HG03558 (cell line): ENCODE data around the gene ST3GAL3.

Experiments used
- ATAC-seq: cut with Tn5 transposase; IDR thresholded peaks from one replicate; pipeline ENCODE4 v1.9.1; 2021; ENCODE audit warnings: moderate number of reproducible peaks; ENCODE audit not compliant: unreplicated experiment; ENCODE audit errors: extremely low read depth

Gene ST3GAL3

DNA sequence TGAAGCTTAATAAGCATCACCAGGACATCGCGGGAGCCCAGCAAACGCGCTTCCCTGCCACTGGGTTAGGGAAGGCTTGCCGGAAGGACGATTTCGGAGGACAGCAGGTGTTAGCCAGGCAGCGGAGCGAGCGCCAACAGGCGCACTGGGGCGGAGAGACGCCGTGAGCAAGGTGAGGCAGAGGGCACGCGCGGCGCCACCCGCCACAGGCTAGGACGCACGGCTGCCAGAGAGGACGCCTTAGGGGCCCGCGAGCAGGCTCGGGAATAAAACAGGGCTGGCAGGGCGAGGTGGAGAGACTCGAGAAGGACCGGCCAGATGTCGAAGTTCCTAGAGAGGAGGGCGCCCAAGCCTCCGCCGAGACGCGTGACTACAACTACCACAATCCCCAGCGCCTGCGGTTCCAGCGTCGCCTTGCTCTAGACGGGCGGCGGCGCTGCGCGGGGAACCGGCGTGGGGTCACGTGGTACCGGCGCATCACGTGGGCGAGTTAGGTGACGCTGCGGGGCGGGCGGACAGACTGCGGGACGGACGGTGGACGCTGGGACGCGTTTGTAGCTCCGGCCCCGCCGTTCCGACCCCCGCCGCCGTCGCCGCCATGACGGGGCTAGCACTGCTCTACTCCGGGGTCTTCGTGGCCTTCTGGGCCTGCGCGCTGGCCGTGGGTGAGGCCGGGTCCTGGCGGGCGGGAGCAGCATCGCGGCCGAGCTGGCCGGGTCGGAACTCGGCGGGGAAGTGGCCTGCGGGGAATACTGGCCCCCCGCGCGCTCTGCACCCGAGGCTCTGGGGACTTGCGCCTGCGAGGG, 267.3 kb downstream of the ST3GAL3 start, which contains the start of gene ATP6V0B:
Gene ATP6V0B, plus strand, starts transcription at position 518 of the 806 bp plus-strand sequence. Its CDS starts 81 bp downstream, at position 599.
- ATAC-seq, result no peak

- no peak for ATAC-seq
Observed at GRCh38 chr1:43975249-43975961, 268.1 kb downstream of the ST3GAL3 start.

- ATAC-seq, result no peak
Observed at GRCh38 chr1:43976045-43976444, 268.7 kb downstream of the ST3GAL3 start.

- ATAC-seq, result no peak
Observed at GRCh38 chr1:43976890-43977289, 269.6 kb downstream of the ST3GAL3 start.

GRCh38 chr1:43977376-43978263, 270.3 kb downstream of the ST3GAL3 start:
- no peak for ATAC-seq

- no peak for ATAC-seq
Observed at GRCh38 chr1:43978264-43978550, 270.9 kb downstream of the ST3GAL3 start.

- ATAC-seq, result no peak
Observed at GRCh38 chr1:43978551-43979260, 271.4 kb downstream of the ST3GAL3 start, which contains the start of gene B4GALT2. Gene B4GALT2 (plus strand): TSS chr1:43979210. CDS start chr1:43981161, 1,951 bp downstream.

DNA sequence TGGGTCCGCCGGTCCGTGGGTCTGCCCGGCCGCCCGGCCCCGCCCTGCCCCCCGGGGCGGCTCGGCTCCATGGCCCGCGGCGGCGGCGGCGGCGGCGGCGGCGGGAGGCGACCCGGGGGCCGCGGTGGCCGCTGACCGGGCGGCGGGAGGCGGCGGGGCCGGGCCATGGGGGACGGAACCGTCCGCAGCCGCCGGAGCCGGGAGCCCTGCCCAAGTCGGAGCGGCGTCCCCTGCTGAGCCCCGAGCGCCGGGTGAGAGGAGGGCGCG, 271.9 kb downstream of the ST3GAL3 start:
- no peak for ATAC-seq

DNA sequence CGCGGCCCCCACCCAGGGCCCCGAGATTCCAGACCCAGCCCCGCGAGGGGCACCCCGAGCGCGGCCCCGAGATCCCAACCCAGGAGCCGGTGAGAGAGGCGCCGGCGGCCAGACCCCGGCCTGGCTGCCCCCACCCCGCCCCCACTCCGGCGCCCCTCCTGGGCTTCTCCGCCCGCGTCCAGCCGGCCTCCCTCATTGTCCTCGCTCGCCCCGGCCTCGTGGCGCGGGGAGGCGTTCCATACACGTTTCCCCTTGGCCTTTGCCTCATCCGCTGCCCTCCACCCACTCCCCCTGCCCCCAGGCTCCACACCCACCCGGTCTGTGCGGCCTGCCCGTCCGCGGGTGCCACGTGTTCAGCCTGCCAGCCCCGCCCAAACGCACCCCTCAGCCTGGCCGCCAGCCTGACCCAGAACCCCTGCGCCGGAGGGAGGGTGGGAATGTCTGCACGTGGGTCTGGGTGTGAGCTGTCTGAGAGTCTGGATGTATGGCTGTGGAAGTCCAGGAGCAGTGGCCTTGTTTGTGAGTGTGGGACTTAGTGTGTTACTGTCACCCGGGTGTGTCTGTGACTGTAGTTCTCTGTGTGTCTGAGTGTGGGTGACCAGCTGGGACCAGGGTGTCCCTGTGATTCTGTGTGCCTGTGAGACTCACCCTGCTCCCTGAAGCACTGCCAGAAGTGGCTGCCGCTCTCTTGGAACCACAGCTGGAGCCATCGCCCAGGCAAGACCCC, 272.4 kb downstream of the ST3GAL3 start:
- no peak for ATAC-seq

DNA sequence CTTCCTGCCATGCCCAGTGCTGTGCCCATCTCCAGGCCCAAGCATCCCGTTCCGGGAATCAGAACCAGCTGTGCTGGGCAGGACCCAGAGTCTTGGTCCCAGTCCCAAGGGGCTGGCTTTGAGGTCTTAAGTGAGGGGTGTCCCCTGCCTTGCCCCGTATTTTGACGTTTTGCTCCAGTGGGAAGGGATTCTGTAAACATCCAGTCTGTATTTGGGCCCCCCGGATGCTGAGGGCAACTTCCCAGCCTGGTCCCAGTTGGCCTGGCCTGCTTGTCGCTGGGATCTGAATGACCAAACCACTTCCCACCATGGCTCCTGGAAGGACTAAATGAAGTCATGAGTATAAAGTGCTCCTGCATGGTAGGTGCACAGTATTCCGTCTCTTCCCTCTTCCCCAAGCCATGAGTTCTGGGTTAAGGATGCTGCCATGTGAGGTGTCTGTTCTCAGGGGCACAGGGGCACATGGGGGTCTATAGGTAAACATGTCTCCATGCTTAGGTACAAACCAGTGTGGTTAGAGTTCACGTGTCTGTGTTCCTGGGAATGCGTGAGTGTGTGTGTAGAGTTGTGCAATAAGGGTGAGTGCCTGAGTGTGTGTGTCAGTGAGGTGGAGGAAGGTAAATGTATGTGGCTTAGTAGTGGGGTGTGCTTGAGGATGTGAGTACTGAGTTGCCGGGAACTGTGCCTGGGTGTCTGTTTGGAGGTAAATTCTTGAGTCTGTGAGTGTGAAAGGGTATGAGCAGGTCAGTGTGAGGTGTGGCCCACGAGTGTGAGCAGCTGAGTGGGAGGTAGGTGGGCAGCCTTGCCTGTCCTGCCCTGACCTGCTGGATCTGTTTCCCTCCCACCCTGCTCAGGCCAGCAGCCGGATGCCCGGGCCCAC, 273.2 kb downstream of the ST3GAL3 start:
- ATAC-seq, result no peak
